ENCODE measurements around the gene DYNLT2B.
"Not testable (repeated sequence)": the region's sequence is repeated elsewhere in the genome, so short reads cannot be mapped to it uniquely, and the experiment has no call there.

Gene DYNLT2B

GRCh38 chr3:196260784-196261183, 57.3 kb downstream of the DYNLT2B start:
- TF ChIP-seq CTCF (IDR thresholded peaks at IDR 0.05): no peak
- peaks cover 60% of the 10 kb centered on the region for H3K36me3 ChIP-seq

DNA sequence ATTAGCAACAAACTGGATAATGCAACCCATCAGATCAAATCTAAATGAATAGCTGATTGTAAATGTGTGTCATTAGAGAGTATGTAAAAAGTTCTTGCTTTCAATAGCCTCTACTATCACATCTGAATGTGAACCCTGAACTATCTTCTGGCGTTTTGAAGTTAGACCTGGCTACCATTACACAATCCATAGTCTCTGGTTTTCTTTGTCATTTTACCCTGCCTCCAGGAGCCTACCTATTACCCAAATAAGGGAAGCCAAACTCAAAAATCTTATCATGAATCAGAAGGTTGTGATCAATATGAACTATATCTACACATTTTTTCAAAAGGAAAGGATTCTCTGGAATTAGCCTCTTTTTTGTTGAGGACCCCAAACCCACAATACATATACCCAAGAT, 62.3 kb downstream of the DYNLT2B start:
- Histone ChIP-seq H3K4me3 (ENCODE audit: low read depth in 1 of 2, low read length in 1 of 2) (no peak overlapping the region), H3K4me1 (ENCODE audit: control insufficient read depth in 1 of 2, insufficient read depth in 1 of 2, low read depth in 1 of 2, low read length in 1 of 2) (peaks cover 4 to 5% of the 10 kb centered on the region in 2 experiments), H3K27ac (no peak overlapping the region), H3K36me3 (peaks cover 55% of the 10 kb centered on the region), H3K9me3 (no peaks in the 10 kb centered on the region), H3K27me3 (no peaks in the 10 kb centered on the region)
- no peak for TF ChIP-seq CTCF (IDR thresholded peaks at IDR 0.05)

More at GRCh38 chr3:196260784-196261183, 57.3 kb downstream of the DYNLT2B start:
- no peak overlapping the region for H3K27ac ChIP-seq
- H3K9me3 ChIP-seq: no peaks in the 10 kb centered on the region
- H3K4me3 ChIP-seq (ENCODE audit: low read depth in 1 of 2, low read length in 1 of 2): no peak overlapping the region
- H3K4me1 ChIP-seq (ENCODE audit: control insufficient read depth in 1 of 2, insufficient read depth in 1 of 2, low read depth in 1 of 2, low read length in 1 of 2): no peaks in the 10 kb centered on the region
- H3K27me3 ChIP-seq: no peaks in the 10 kb centered on the region

- TF ChIP-seq CTCF (IDR thresholded peaks at IDR 0.05): no peak
Observed at GRCh38 chr3:196254376-196255283, 63.4 kb downstream of the DYNLT2B start.

GRCh38 chr3:196251918-196252317, 66.1 kb downstream of the DYNLT2B start:
- H3K9me3 ChIP-seq: no peaks in the 10 kb centered on the region
- H3K4me3 ChIP-seq (ENCODE audit: low read depth in 1 of 2, low read length in 1 of 2): no peak overlapping the region
- TF ChIP-seq CTCF (IDR thresholded peaks at IDR 0.05): no peak
- no peaks in the 10 kb centered on the region for H3K27me3 ChIP-seq
- peaks cover 53% of the 10 kb centered on the region for H3K36me3 ChIP-seq
- H3K27ac ChIP-seq: no peak overlapping the region
- peaks cover 20 to 23% of the 10 kb centered on the region in 2 experiments for H3K4me1 ChIP-seq (ENCODE audit: control insufficient read depth in 1 of 2, insufficient read depth in 1 of 2, low read depth in 1 of 2, low read length in 1 of 2)

More at GRCh38 chr3:196254376-196255283, 63.4 kb downstream of the DYNLT2B start:
- Histone ChIP-seq H3K27me3 (no peaks in the 10 kb centered on the region), H3K27ac (peak overlapping the region; percentile 24), H3K36me3 (peaks cover 57% of the 10 kb centered on the region), H3K4me1 (ENCODE audit: control insufficient read depth in 1 of 2, insufficient read depth in 1 of 2, low read depth in 1 of 2, low read length in 1 of 2) (peaks cover 4 to 5% of the 10 kb centered on the region in 2 experiments), H3K9me3 (no peaks in the 10 kb centered on the region), H3K4me3 (ENCODE audit: low read depth in 1 of 2, low read length in 1 of 2) (no peak overlapping the region)

- Histone ChIP-seq H3K27me3 (no peaks in the 10 kb centered on the region), H3K4me3 (ENCODE audit: low read depth in 1 of 2, low read length in 1 of 2) (no peak overlapping the region), H3K4me1 (ENCODE audit: control insufficient read depth in 1 of 2, insufficient read depth in 1 of 2, low read depth in 1 of 2, low read length in 1 of 2) (peaks cover 27 to 31% of the 10 kb centered on the region in 2 experiments), H3K27ac (peak overlapping the region; percentile 87), H3K9me3 (no peaks in the 10 kb centered on the region), H3K36me3 (peaks cover 58% of the 10 kb centered on the region)
- peak; percentile 47 for TF ChIP-seq CTCF (IDR thresholded peaks at IDR 0.05)
Observed at GRCh38 chr3:196246612-196247308, 71.3 kb downstream of the DYNLT2B start.

- not testable (repeated sequence) for H3K9me3 ChIP-seq; H3K4me3 ChIP-seq (ENCODE audit: low read depth in 1 of 2, low read length in 1 of 2); H3K27ac ChIP-seq; H3K27me3 ChIP-seq
- H3K4me1 ChIP-seq (ENCODE audit: control insufficient read depth in 1 of 2, insufficient read depth in 1 of 2, low read depth in 1 of 2, low read length in 1 of 2): peaks cover 27 to 31% of the 10 kb centered on the region in 2 experiments
- H3K36me3 ChIP-seq: peaks cover 71% of the 10 kb centered on the region
Observed at GRCh38 chr3:196244166-196244565, 73.9 kb downstream of the DYNLT2B start.
